Small intestine (tissue), 4 donors: ENCODE results near the gene TJP2. TPM values are rescaled to one million over a fixed set of nuclear protein-coding genes. Genes with fewer than 3 reads are reported as not detected.

Experiments
- polyA plus RNA-seq, 4 donors: library from polyadenylated mRNA; stranded (reverse) in 3 of 4; unstranded in 1 of 4; fragments of 200-250 nt in 3 of 4; fragments of 120-200 nt in 1 of 4; gene quantifications; one replicate each; pipeline versions ENCODE4 v1.2.1 to v1.2.3, GENCODE V29; 2013
- donor health status: healthy with polysubstance abuse.
- donor health status: Bipolar disorder and iron deficiency.
- donor health status: healthy.

The TJP2 gene
- polyA plus RNA-seq, 4 donors = 48.3 to 191 (median 98.7) TPM

Other genes with a start within 250 kb of the TJP2 start
- gene PRKACG, start 160.2 kb upstream of the TJP2 start, polyA plus RNA-seq = under 1 TPM in 1 of 4 donors, not detected in 3; 0.03 TPM
- gene FXN, start 138.5 kb upstream of the TJP2 start, polyA plus RNA-seq = 10 to 100 TPM in 2 of 4 donors, 1 to 10 TPM in 2; 2.7 to 16.6 (median 8.8) TPM
- gene ENTREP1, start 150.9 kb downstream of the TJP2 start, polyA plus RNA-seq = 1 to 10 TPM in 2 of 4 donors, not detected in 2; 1.2 to 2.1 TPM